ENCODE measurements around the gene OSCP1.

OSCP1 gene

DNA sequence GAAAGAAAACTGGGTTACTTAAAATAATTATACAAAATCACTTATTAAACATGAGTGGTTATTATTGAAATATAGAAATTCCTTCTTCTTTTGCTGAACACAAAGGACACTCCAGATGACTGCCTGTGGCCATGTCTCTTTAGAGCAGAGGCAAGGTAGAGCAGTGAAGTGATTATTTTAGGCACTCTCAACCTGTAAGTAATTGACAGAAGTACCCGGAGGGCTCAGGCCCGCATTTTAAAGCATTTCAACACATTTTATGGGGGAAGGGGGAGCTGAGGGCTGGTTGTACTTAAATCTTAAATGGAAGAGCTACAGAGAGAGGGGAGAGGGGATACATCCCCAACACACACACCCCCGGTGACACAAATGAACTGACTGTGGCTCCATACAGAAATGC is 10.2 kb downstream of the OSCP1 start:
- Histone ChIP-seq H3K36me3 (ENCODE audit: control insufficient read depth, insufficient read depth, low read length) (no peaks in the 10 kb centered on the region), H3K4me3 (replicated peaks; ENCODE audit: low read depth, low read length) (no peak overlapping the region), H3K27me3 (replicated peaks; ENCODE audit: control insufficient read depth, insufficient read depth, low read length) (no peaks in the 10 kb centered on the region)
- TF ChIP-seq CTCF (IDR thresholded peaks at IDR 0.05; ENCODE audit: insufficient read depth, low read length, poor library complexity, severe bottlenecking): no peak
- no peak for DNase-seq (ENCODE audit: extremely low read depth, insufficient read length)

GRCh38 chr1:36438715-36439114 is 11.5 kb downstream of the OSCP1 start:
- H3K36me3 ChIP-seq (ENCODE audit: control insufficient read depth, insufficient read depth, low read length): no peaks in the 10 kb centered on the region
- no peak for DNase-seq (ENCODE audit: extremely low read depth, insufficient read length)
- H3K27me3 ChIP-seq (replicated peaks; ENCODE audit: control insufficient read depth, insufficient read depth, low read length): no peaks in the 10 kb centered on the region
- TF ChIP-seq CTCF (IDR thresholded peaks at IDR 0.05; ENCODE audit: insufficient read depth, low read length, poor library complexity, severe bottlenecking): no peak
- no peak overlapping the region for H3K4me3 ChIP-seq (replicated peaks; ENCODE audit: low read depth, low read length)

- H3K36me3 ChIP-seq (ENCODE audit: control insufficient read depth, insufficient read depth, low read length): no peaks in the 10 kb centered on the region
- no peak for TF ChIP-seq CTCF (IDR thresholded peaks at IDR 0.05; ENCODE audit: insufficient read depth, low read length, poor library complexity, severe bottlenecking)
- H3K27me3 ChIP-seq (replicated peaks; ENCODE audit: control insufficient read depth, insufficient read depth, low read length): no peaks in the 10 kb centered on the region
- no peak for DNase-seq (ENCODE audit: extremely low read depth, insufficient read length)
- H3K4me3 ChIP-seq (replicated peaks; ENCODE audit: low read depth, low read length): no peak overlapping the region
Observed at GRCh38 chr1:36436821-36437220, 13.4 kb downstream of the OSCP1 start.

DNA sequence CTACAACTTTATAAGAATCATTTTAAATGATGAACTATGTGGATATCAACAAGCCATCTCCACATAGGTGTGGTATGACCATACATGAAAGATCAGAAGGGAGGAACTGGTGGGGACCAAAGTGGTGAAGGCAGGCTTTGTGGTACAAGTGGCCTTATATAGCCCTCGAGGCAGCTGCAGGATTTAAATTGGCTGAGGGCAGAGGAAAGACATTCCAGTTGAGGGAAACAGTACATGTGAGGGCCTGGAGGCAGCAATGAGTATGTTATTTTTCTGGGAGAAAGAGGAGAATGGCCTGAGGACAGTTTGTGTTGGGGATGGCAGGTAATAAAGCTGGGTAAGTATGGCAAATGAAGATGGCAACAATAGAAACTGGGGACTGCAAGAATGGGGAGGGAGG is 17.1 kb downstream of the OSCP1 start:
- no peaks in the 10 kb centered on the region for H3K36me3 ChIP-seq (ENCODE audit: control insufficient read depth, insufficient read depth, low read length)
- H3K27me3 ChIP-seq (replicated peaks; ENCODE audit: control insufficient read depth, insufficient read depth, low read length): no peaks in the 10 kb centered on the region
- DNase-seq (ENCODE audit: extremely low read depth, insufficient read length): no peak
- TF ChIP-seq CTCF (IDR thresholded peaks at IDR 0.05; ENCODE audit: insufficient read depth, low read length, poor library complexity, severe bottlenecking): no peak
- H3K4me3 ChIP-seq (replicated peaks; ENCODE audit: low read depth, low read length): no peak overlapping the region

DNA sequence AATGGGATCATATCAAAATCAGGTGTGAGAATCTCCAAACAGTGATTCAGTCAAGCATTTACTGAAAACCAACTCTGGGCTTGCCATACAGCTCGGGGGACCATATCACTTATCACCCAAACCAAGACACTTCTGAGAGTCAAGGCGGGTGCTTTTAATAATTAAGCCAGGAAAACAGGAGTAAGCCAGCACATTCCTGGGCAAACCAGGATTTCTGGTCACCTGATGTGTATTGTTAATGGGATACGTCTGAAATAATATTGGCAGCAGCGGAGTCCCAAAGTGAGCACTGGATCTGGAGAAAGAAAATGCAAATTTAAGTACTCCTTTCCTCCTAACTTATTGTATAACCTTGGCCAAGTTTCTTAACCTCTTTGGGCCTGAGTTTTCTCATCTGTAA is 17.6 kb downstream of the OSCP1 start:
- Histone ChIP-seq H3K36me3 (ENCODE audit: control insufficient read depth, insufficient read depth, low read length) (no peaks in the 10 kb centered on the region), H3K4me3 (replicated peaks; ENCODE audit: low read depth, low read length) (no peak overlapping the region), H3K27me3 (replicated peaks; ENCODE audit: control insufficient read depth, insufficient read depth, low read length) (no peaks in the 10 kb centered on the region)
- no peak for DNase-seq (ENCODE audit: extremely low read depth, insufficient read length)
- no peak for TF ChIP-seq CTCF (IDR thresholded peaks at IDR 0.05; ENCODE audit: insufficient read depth, low read length, poor library complexity, severe bottlenecking)

DNA sequence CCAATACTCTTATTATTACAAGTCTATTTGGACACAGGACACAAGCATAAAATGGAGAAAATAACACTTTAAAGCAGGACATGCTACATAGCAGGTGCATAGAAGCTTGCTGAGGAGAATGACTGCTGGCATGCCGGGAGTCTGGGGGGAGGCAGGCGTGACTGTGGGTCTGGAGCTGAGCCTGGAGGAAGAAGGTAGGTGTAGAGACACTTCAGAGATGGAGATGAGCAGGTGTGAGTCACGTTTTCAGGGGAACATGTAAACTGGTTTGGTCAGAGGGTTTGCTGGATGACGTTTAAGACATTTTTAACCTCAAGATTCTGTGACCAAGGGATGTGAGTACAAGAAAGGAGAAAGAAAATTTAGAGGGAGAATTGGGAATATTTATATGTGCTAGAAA is 24.5 kb downstream of the OSCP1 start:
- TF ChIP-seq CTCF (IDR thresholded peaks at IDR 0.05; ENCODE audit: insufficient read depth, low read length, poor library complexity, severe bottlenecking): no peak
- no peak for DNase-seq (ENCODE audit: extremely low read depth, insufficient read length)
- Histone ChIP-seq H3K36me3 (ENCODE audit: control insufficient read depth, insufficient read depth, low read length) (no peaks in the 10 kb centered on the region), H3K27me3 (replicated peaks; ENCODE audit: control insufficient read depth, insufficient read depth, low read length) (no peaks in the 10 kb centered on the region), H3K4me3 (replicated peaks; ENCODE audit: low read depth, low read length) (no peak overlapping the region)
